GM15510 (cell line): ENCODE results near the gene FSTL4.

Experiments used
- POLR2A ChIP-seq: IDR thresholded peaks from 3 replicates; pipeline ENCODE4 v1.6.1; 2011; ENCODE audit warnings: borderline replicate concordance; ENCODE audit not compliant: insufficient read length; ENCODE audit errors: extremely low read depth

Gene FSTL4

DNA sequence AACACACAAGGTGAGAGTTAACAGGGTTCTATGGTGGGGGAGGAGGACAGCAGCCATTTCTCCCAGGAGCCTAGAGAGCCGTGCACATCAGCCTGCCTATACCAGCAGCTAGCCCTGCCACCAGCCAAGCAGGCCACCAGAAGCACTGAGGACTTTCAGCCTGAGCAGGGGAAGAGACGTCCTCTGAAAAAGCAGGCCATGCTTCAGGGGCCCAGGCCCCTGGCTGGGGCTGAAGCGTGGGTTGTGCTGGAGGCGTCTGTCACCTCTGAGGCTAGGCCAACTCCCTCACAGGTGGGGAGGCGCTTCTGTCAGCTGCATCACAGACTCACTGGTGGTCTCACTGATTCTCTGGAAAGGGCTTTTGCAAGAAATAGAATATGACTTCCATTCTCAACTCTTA, 16.3 kb downstream of the FSTL4 start:
- TF ChIP-seq POLR2A, result no peak

DNA sequence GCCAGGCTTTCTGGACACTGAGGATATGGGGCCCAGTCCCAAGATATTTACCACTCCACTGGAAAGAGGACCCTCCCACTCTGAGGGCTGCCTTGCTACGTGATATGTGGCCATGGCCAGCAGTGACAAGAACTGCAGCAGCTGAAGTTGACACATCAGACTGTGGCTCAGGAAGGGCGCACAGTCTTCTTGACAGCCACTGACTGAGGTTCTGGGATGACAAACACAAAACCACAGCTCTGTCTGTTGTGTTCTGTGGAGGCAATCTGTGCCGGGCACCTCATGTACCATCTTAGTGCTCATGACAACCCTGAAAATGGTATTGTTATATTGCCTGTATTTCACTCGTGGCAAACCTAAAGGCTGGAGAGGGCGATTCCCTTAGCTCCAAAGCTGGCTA, 16.9 kb downstream of the FSTL4 start:
- no peak for TF ChIP-seq POLR2A

DNA sequence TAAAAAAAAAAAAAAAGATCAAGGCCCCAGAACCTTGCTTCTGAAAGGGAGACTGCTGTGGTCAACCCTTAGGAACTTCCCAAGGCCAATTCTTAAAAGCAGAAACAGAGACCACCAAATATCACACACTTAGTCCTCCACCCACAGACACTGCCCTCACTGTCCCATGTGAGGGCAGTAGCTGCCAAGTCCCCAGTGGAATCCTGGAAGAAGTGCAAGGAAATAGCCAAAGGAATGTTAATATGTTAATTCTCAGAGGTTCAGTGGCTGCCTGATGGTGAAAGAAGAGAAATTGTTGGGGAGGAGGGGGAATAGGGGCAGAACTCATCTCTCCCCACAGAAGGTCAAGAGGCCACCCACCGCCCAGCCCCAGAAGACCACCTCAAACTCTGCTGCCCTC, 23.1 kb downstream of the FSTL4 start:
- no peak for TF ChIP-seq POLR2A

DNA sequence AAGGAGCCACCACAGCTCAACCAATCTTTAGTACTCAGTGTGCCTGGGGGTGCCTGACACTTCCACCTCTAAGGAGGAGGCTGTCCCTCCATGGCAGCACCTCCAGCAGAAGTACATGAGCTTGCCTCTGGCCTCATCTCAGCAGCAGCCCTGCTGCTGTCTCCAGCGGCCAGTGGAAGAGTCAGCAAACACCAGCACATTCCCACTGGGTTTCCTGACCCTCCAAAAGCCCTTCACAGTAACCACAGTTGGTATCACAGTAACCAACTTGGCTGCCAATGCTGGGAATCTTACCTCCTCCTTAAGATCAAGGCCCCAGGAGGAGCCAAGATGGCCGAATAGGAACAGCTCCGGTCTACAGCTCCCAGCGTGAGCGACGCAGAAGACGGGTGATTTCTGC, 29.4 kb downstream of the FSTL4 start:
- TF ChIP-seq POLR2A, result no peak

DNA sequence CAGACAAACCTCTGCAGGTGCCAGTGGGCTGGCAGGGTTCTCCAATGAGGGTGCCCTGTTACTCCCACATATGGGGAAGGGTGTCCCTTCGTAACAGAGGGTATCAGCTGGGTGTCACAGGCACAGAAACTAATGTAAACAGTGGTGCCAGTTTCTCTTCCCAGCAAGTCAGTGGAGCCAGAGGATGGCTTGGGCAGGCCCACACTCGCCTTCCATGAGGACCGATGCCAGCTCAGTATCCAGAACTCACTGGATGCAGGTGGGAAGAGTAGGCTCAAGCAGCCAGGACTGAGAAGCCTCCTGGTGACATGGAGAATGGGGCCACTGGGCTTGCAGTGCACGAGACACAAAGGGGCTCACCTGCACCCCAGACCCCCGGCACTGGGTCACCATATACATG, 30.4 kb downstream of the FSTL4 start:
- no peak for TF ChIP-seq POLR2A

DNA sequence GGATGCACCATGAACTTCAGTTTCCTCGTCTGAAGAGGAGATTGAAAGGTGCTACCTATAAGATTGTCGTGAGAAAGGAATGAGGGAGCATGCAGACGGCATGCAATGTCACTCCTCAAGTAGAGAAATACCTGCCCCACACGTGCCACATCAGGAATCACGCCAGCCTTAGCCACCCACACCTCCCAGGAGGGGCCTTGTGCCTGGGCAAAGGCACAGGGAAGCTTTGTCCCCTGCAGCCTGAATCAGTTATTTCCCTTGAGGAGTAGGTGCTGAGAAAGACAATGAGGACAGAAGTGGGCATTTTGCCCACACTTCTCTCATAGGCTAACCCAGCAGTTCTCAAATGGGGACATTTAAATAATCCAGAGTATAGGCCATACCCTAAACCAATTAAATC, 31.0 kb downstream of the FSTL4 start:
- no peak for TF ChIP-seq POLR2A

DNA sequence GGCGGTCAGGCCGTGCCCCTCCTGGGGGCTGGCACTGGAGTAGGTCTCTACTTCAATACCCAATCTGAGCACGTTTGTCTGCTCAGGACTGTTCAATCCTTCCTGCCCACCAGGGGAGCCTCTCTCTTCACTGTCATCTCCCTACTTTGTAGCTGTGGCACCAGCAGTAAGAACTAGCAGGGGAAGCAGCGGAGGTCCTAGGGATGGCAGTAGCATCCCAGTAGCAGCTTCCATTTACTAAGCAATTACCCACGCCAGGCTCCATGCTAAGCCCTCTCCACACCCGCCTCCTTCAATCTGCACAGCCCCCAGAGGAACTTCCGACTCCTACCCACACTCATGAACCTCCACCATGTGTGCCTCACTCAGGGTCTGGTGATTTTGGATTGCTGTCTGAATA, 31.7 kb downstream of the FSTL4 start:
- TF ChIP-seq POLR2A, result no peak

DNA sequence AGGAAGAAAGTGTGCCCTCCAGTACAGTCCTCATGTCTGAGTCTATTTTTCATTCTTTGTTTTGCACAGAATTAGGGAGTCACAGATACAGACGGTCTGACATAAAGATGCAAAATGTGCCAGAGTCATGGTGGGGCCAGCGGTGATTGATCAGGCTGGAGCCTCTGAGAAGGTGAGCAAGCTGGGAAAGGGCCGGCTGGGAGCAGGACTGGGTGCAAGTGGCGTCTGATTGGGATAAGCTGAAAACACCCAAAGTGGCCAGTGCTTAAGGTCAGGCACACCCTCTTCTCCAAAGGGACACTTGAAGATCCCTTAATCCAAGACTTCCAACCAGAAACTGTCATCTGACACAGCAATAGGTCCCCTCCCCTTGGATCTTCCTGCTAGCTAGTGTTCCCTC, 32.6 kb downstream of the FSTL4 start:
- TF ChIP-seq POLR2A, result no peak

DNA sequence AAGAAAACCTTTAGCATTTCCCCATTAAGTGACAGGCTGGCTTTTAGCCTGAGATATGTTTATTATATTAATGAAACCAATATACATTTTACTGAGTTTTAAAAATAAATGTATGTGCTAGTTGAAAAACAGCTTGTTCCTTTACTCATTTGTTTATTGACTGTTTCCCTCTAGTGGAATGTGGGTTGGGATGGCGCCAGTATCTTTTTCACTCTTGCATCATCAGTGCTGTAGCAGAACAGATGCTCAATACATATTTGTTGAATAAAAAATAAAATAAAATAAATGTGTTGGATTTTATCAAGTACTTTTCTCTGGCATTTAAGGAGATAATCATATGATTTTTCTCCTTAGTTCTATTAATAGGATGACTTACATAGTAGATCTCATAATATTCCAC, 43.0 kb downstream of the FSTL4 start:
- no peak for TF ChIP-seq POLR2A

DNA sequence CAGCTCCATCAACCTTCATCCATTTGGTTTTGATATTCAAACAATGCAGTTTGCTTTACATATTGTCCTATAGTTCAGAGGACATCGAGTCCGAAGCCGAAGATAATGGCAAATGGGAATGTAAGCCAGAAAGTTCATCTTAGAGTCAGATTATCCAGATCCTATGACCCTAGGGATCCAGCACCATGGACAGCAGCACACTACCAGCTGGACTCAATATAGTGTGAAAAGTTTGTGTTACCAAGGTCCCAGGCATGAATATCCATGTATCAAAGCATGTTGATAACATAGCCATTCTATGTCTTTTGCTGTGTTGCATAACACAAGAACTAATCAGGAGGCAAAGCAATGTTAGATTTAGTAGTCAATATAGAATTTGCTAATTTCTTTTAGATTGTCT, 46.3 kb downstream of the FSTL4 start:
- TF ChIP-seq POLR2A, result no peak

DNA sequence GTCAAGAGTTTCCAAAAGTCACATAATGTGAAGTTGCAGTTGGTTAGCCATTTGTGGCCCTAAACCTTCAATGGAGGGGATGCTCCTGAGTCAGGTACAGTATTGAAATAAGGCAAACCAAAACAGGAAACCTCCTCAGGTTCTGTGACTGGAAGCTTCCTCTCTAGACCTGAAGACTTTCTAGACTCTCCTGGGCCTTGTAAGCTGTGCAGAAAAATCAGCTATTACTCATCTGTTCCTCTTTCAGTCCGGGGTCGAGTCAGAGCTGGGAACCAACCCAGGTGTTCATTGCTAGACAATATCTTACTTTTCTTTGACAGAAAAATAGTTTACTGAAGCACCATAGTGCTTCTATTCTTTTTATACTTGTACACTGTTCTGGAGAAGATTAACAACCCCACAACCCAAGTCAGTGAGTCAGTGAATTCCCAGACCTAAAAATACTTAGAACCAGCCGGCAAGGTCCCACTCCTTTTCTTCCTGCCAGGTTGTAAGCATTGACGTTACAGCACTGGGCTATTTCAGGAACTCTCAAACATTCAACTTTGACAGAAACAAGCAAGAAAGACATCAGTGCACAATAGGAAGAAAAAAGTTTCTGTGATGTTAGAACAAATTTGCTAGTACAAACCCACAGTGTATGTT, 47.3 kb downstream of the FSTL4 start:
- no peak for TF ChIP-seq POLR2A

DNA sequence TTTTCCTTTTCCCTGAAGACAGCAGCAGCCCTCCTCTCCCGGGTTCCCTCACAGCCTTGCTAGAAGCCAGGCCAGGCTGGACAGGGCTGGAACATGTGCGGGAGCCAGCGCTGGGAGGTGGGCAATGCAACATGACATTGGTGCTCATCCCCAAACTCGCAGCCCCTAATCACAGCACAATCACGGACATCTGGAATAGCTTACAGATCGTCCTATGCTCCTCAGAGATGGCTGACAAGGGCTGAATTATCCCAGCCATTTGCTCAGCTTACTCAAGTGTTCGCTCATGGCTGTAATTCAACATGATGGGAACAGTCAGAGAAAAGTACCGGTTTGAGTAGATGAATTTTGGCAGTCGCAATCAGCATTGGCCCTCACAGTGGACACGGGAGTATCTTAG, 49.8 kb downstream of the FSTL4 start:
- no peak for TF ChIP-seq POLR2A

DNA sequence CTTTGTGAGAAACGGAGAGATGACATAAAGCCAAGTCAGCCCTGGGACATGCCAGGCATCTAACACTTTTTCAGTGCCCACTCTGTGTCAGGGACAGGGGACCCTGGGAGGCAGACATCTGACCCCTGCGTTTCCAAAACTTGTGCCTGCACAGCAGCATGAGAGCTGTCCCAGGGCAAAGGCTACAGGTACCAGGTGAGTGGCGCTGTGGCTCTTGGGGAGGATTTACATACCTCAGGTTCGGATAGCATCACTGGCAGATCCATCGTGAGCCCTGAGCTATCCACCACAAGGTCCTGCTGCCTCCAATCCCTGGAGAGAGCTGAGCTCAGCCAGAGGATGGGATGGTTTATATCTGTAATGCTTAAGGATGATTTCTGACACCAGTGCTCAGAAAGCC, 52.4 kb downstream of the FSTL4 start:
- no peak for TF ChIP-seq POLR2A

DNA sequence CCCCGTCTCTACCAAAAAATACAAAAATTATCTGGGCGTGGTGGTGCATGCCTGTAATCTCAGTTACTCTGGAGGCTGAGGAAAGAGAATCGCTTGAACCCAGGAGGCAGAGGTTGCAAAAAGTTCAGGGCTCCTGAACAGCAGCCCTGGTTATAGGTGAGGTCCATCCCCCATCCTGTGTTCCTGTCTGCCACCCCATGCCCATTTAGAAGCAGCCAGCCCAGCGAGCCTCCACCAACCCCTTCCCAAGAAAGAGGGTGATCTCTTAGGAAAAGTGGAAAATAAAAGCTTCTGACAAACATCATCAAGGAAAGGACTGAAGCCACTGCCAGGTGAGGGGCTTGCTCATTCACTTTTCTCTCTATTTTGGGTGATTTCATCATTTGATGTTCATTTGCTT, 55.8 kb downstream of the FSTL4 start:
- TF ChIP-seq POLR2A, result no peak

DNA sequence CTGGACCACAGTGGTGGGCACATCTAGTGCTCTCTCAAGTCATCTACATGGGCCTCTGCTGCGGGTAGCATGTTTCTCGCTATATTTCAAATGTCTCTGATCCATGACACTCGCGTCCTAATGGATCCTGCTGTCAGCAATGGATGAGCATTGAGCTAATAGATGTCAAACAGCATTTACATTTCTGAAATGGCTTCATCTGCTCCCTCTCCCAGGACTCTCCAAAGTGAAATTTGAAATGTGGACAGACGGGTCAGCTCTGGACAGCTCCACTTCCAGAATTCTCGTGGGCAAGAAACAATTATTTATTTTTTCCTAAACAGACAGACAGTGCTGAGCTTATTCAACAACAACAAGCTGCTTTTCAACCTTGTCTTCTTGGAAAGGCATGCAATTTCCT, 58.1 kb downstream of the FSTL4 start:
- TF ChIP-seq POLR2A, result no peak

DNA sequence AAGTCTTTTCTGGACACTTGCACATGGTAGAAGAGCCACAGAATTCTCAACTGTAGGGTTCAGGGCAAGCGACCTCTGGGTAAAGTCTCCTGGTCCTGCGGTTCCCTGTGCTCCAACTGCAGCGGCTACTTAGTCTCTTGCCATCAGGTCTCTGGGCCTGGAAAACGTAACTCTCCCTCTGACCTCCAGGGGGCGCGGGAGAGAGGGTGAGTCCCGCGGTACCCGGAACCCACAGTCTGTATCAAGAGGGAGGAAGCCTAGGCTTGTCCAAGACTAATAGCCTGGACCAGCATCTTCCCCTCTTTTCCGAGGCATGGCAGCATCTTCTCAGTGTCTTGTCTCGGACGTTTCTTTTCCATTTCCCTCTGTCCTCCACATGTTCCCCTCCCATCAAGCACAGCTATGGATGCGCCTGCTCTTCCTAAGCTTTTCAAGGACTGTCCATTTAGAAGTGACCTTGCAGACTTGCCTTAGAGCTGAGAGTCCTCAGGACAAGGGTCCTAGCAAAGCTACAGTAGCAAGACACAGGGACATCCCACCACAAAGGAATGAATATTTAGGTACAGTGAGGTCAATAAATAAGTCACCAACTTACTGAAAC, 59.3 kb downstream of the FSTL4 start:
- no peak for TF ChIP-seq POLR2A

DNA sequence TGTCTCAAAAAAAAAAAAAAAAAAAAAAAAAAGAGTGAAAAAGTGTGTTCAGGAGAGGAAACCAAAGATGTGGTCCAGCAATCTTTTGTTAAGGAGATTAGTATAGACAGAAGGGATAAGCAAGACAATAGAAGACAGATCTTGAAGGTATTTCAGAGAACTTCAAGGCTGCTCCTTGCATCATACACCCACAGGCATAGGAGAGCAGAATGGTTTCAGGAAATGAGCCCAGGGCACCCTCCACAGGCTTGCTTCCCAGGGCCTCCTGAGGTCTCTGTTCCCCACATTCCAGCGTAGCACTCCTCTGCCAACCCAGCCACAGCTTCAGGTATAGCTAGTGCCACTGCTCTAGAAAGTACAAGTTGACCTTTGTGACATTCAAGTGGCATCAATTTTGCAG, 65.8 kb downstream of the FSTL4 start:
- no peak for TF ChIP-seq POLR2A
